LHCN-M2 (cell line): ENCODE measurements around the gene KCNG3. TPM values are rescaled to one million over a fixed set of nuclear protein-coding genes. Genes with fewer than 3 reads are reported as not detected.
A peak's percentile ranks its signal among the peaks of the same experiment; 100 is the strongest.

ENCODE experiments used
- DNase-seq: peaks from one replicate; pipeline ENCODE4 v3.0.0-alpha.2; 2012; ENCODE audit warnings: low read depth
- polyA plus RNA-seq: library from polyadenylated mRNA; unstranded; fragments of >200 nt; gene quantifications from one replicate; pipeline ENCODE4 v1.2.1, GENCODE V29; 2012; ENCODE audit warnings: missing spikeins
- total RNA-seq: library from RNA; depleted of rRNA; stranded (reverse); fragments of >200 nt; gene quantifications from 2 replicates; pipeline ENCODE4 v1.2.3, GENCODE V29; 2014; rRNA removed

KCNG3 gene
- total RNA-seq, result not detected in 2 replicates
- not detected for polyA plus RNA-seq

- DNase-seq, result no peak
Measured at GRCh38 chr2:42493468-42494354, at the start of gene KCNG3. KCNG3 (minus strand) TSS chr2:42493982; CDS start chr2:42493501, 481 bp downstream.

- DNase-seq, result no peak
Measured at GRCh38 chr2:42542871-42543270, 49.1 kb upstream of the KCNG3 start.

- no peak for DNase-seq
Measured at GRCh38 chr2:42537493-42537892, 43.7 kb upstream of the KCNG3 start.

- no peak for DNase-seq
Measured at GRCh38 chr2:42532397-42532796, 38.6 kb upstream of the KCNG3 start.

- DNase-seq, result no peak
Measured at GRCh38 chr2:42523341-42523740, 29.6 kb upstream of the KCNG3 start.

- DNase-seq, result no peak
Measured at GRCh38 chr2:42522035-42522434, 28.3 kb upstream of the KCNG3 start.

- no peak for DNase-seq
Measured at GRCh38 chr2:42519624-42520023, 25.8 kb upstream of the KCNG3 start.

- DNase-seq, result no peak
Measured at GRCh38 chr2:42516418-42516901, 22.7 kb upstream of the KCNG3 start.

- peak; percentile 64 for DNase-seq
Measured at GRCh38 chr2:42513252-42513918, 19.6 kb upstream of the KCNG3 start.

GRCh38 chr2:42510608-42511243 is 16.9 kb upstream of the KCNG3 start:
- peak; percentile 63 for DNase-seq

GRCh38 chr2:42510191-42510590 is 16.4 kb upstream of the KCNG3 start:
- no peak for DNase-seq

- no peak for DNase-seq
Measured at GRCh38 chr2:42504364-42505230, 10.8 kb upstream of the KCNG3 start.

GRCh38 chr2:42503291-42503690 is 9.5 kb upstream of the KCNG3 start:
- no peak for DNase-seq

GRCh38 chr2:42498497-42498896 is 4.7 kb upstream of the KCNG3 start:
- DNase-seq, result no peak

- no peak for DNase-seq
Measured at GRCh38 chr2:42495611-42496010, 1.8 kb upstream of the KCNG3 start.

GRCh38 chr2:42495234-42495581 is 1.4 kb upstream of the KCNG3 start:
- DNase-seq, result no peak

- peak; percentile 61 for DNase-seq
Measured at GRCh38 chr2:42494355-42495233, 812 bp upstream of the KCNG3 start.

GRCh38 chr2:42492691-42493467 is 903 bp downstream of the KCNG3 start:
- DNase-seq, result no peak

GRCh38 chr2:42488297-42488696 is 5.5 kb downstream of the KCNG3 start:
- DNase-seq, result no peak
